ENCODE results near the gene NPS. TPM values are rescaled to one million over a fixed set of nuclear protein-coding genes. Genes with fewer than 3 reads are reported as not detected.

The NPS gene
- total RNA-seq, 1 donor from 2014 or later, result not detected

DNA sequence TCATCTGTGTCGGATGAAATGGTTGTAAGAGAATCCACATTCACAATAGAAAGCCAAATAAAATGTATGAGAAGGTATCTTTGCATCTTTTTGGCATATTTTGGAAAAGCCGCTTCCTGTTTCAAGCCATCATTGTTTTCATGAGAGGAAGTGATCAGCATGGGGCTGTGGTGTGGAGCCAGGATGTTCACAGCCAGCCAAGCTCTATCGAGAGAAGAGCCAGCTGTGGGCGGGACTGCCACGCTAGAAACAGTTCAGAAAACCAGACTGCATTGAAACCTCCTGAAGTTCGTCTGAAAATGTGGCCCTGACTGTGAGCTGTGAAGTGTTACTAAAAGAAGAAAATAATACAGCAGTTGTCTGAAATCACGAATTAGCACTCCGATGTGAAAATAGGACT, 21.2 kb upstream of the NPS start:
- Histone ChIP-seq H3K9ac (ENCODE audit: low read depth in 1 of 3, low read length in 3 of 3) (no peak overlapping the region), H3K36me3 (ENCODE audit: control insufficient read depth in 3 of 3, insufficient read depth in 3 of 3, low read length in 3 of 3) (no peaks in the 10 kb centered on the region), H3K4me1 (ENCODE audit: control insufficient read depth in 3 of 3, insufficient read depth in 3 of 3, low read length in 3 of 3) (peaks cover 0 to 4% (median 0%) of the 10 kb centered on the region in 3 donors), H3K27me3 (ENCODE audit: control insufficient read depth in 3 of 3, insufficient read depth in 3 of 3, low read length in 3 of 3) (peaks cover 0 to 3% (median 0%) of the 10 kb centered on the region in 3 donors), H3K27ac (ENCODE audit: low read depth, low read length) (no peak overlapping the region), H3K9me3 (ENCODE audit: control insufficient read depth in 3 of 3, low read length in 3 of 3) (no peaks in the 10 kb centered on the region), H3K4me3 (ENCODE audit: low read length in 3 of 3) (no peak overlapping the region)

DNA sequence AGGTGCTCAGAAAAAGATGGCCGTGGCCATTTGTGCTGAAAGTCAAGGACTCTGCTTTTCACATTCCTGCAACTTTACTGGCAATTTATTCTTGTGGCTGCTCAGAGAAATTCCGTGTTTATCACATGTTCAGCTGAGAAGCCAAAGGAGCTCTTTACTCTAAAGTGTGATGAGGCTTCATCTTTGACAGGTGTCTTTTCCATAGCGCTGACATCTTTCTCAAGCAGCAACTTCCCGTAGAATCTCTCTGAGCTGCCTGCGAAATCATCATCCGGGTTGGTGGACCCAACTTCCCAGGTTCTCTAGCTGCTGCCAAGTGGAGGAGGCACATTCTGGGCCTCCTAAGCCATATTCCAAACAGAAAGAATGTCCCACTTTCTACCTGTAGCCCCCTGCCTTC, 16.9 kb upstream of the NPS start:
- H3K4me3 ChIP-seq (ENCODE audit: low read length in 3 of 3), result no peak overlapping the region
- H3K27ac ChIP-seq (ENCODE audit: low read depth, low read length), result no peak overlapping the region
- H3K9ac ChIP-seq (ENCODE audit: low read depth in 1 of 3, low read length in 3 of 3), result no peak overlapping the region
- H3K27me3 ChIP-seq (ENCODE audit: control insufficient read depth in 3 of 3, insufficient read depth in 3 of 3, low read length in 3 of 3), result peaks cover 0 to 5% (median 3%) of the 10 kb centered on the region in 3 donors
- H3K4me1 ChIP-seq (ENCODE audit: control insufficient read depth in 3 of 3, insufficient read depth in 3 of 3, low read length in 3 of 3), result peaks cover 0 to 4% (median 0%) of the 10 kb centered on the region in 3 donors
- H3K9me3 ChIP-seq (ENCODE audit: control insufficient read depth in 3 of 3, low read length in 3 of 3), result peaks cover 0 to 2% (median 0%) of the 10 kb centered on the region in 3 donors
- H3K36me3 ChIP-seq (ENCODE audit: control insufficient read depth in 3 of 3, insufficient read depth in 3 of 3, low read length in 3 of 3), result no peaks in the 10 kb centered on the region

DNA sequence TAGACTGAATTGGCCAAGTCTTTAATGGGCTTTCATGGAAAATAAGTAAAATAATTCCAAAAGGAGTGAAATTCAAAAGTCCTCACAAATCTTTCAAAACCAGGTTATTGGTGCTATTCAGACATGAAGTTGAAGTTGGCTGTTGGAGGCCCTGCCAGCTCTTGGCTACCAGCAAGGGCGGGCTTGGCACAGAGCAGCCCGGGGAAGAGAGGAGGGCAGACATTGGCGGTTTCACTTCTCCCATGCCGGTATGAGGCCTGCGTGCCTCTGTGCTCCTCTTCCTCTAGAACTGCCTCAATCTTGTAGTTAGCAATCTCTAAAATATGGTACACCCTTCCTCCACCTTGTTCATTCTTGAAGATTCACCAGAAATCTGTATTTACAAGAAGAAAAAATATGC, 16.4 kb upstream of the NPS start:
- no peaks in the 10 kb centered on the region for H3K36me3 ChIP-seq (ENCODE audit: control insufficient read depth in 3 of 3, insufficient read depth in 3 of 3, low read length in 3 of 3)
- no peak overlapping the region for H3K27ac ChIP-seq (ENCODE audit: low read depth, low read length)
- H3K9me3 ChIP-seq (ENCODE audit: control insufficient read depth in 3 of 3, low read length in 3 of 3), result peaks cover 0 to 2% (median 0%) of the 10 kb centered on the region in 3 donors
- no peak overlapping the region for H3K9ac ChIP-seq (ENCODE audit: low read depth in 1 of 3, low read length in 3 of 3)
- peaks cover 0 to under 1% (median 0%) of the 10 kb centered on the region in 3 donors for H3K4me1 ChIP-seq (ENCODE audit: control insufficient read depth in 3 of 3, insufficient read depth in 3 of 3, low read length in 3 of 3)
- H3K27me3 ChIP-seq (ENCODE audit: control insufficient read depth in 3 of 3, insufficient read depth in 3 of 3, low read length in 3 of 3), result peaks cover 0 to 5% (median 5%) of the 10 kb centered on the region in 3 donors
- no peak overlapping the region for H3K4me3 ChIP-seq (ENCODE audit: low read length in 3 of 3)

DNA sequence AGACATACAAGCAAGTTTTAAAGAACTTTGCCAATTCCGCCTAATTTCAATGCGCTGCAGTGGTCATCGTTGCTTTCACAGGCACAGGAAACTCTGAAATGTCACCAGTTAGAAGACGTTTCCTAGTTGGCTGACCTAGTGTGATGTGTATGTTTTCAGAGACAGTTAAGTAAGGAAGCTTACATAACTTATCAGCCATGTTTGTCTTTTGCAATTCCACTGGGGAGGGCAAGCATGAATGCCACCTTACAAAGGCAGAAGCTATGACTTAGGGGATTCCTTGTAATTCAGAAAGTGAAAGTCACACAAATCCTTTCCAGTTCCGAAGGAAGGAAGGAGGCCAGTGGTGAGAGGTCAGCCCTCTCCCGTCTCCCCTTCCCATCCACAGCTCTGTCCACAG, 15.0 kb upstream of the NPS start:
- H3K27ac ChIP-seq (ENCODE audit: low read depth, low read length), result no peak overlapping the region
- H3K4me3 ChIP-seq (ENCODE audit: low read length in 3 of 3), result no peak overlapping the region

DNA sequence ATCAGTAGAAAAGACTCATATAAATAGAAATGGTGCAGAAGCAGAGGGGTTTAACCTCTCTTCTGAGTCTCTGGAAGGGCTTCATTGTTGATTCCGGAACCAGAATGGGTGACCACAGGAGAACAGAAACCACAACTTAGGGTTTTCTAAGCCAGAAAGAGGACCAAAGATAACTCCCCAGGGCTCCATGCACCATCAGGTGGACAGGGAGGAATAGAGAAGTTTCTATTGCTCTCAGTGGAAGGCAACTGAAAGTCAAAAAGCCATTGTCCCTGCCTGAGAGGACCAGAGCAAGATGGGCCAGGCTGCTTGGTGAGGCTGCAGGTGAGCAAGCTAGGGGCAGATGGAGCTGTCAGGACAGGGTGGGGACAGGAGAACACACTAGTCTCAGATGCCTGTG, 14.6 kb upstream of the NPS start:
- no peak overlapping the region for H3K4me3 ChIP-seq (ENCODE audit: low read length in 3 of 3)
- peaks cover 0 to 5% (median 4%) of the 10 kb centered on the region in 3 donors for H3K27me3 ChIP-seq (ENCODE audit: control insufficient read depth in 3 of 3, insufficient read depth in 3 of 3, low read length in 3 of 3)
- H3K36me3 ChIP-seq (ENCODE audit: control insufficient read depth in 3 of 3, insufficient read depth in 3 of 3, low read length in 3 of 3), result no peaks in the 10 kb centered on the region
- no peak overlapping the region for H3K27ac ChIP-seq (ENCODE audit: low read depth, low read length)
- H3K4me1 ChIP-seq (ENCODE audit: control insufficient read depth in 3 of 3, insufficient read depth in 3 of 3, low read length in 3 of 3), result no peaks in the 10 kb centered on the region
- no peak overlapping the region for H3K9ac ChIP-seq (ENCODE audit: low read depth in 1 of 3, low read length in 3 of 3)
- peaks cover 0 to 2% (median 0%) of the 10 kb centered on the region in 3 donors for H3K9me3 ChIP-seq (ENCODE audit: control insufficient read depth in 3 of 3, low read length in 3 of 3)

More for the DNA sequence above, 15.0 kb upstream of the NPS start:
- Histone ChIP-seq H3K9me3 (ENCODE audit: control insufficient read depth in 3 of 3, low read length in 3 of 3) (peaks cover 0 to 2% (median 0%) of the 10 kb centered on the region in 3 donors), H3K4me1 (ENCODE audit: control insufficient read depth in 3 of 3, insufficient read depth in 3 of 3, low read length in 3 of 3) (no peaks in the 10 kb centered on the region), H3K9ac (ENCODE audit: low read depth in 1 of 3, low read length in 3 of 3) (no peak overlapping the region), H3K36me3 (ENCODE audit: control insufficient read depth in 3 of 3, insufficient read depth in 3 of 3, low read length in 3 of 3) (no peaks in the 10 kb centered on the region), H3K27me3 (ENCODE audit: control insufficient read depth in 3 of 3, insufficient read depth in 3 of 3, low read length in 3 of 3) (peaks cover 0 to 5% (median 5%) of the 10 kb centered on the region in 3 donors)

- H3K27ac ChIP-seq (ENCODE audit: low read depth, low read length), result no peak overlapping the region
Observed at GRCh38 chr10:127535802-127536515, 13.2 kb upstream of the NPS start.

GRCh38 chr10:127536972-127537760, 11.9 kb upstream of the NPS start:
- no peak overlapping the region for H3K9ac ChIP-seq (ENCODE audit: low read depth in 1 of 3, low read length in 3 of 3)

More at GRCh38 chr10:127535802-127536515, 13.2 kb upstream of the NPS start:
- H3K36me3 ChIP-seq (ENCODE audit: control insufficient read depth in 3 of 3, insufficient read depth in 3 of 3, low read length in 3 of 3), result no peaks in the 10 kb centered on the region
- no peaks in the 10 kb centered on the region for H3K4me1 ChIP-seq (ENCODE audit: control insufficient read depth in 3 of 3, insufficient read depth in 3 of 3, low read length in 3 of 3)
- H3K27me3 ChIP-seq (ENCODE audit: control insufficient read depth in 3 of 3, insufficient read depth in 3 of 3, low read length in 3 of 3), result peaks cover 0 to 5% (median 2%) of the 10 kb centered on the region in 3 donors
- no peak overlapping the region for H3K9ac ChIP-seq (ENCODE audit: low read depth in 1 of 3, low read length in 3 of 3)
- H3K9me3 ChIP-seq (ENCODE audit: control insufficient read depth in 3 of 3, low read length in 3 of 3), result peaks cover 0 to 2% (median 0%) of the 10 kb centered on the region in 3 donors
- H3K4me3 ChIP-seq (ENCODE audit: low read length in 3 of 3), result no peak overlapping the region

GRCh38 chr10:127537924-127538323, 11.2 kb upstream of the NPS start:
- Histone ChIP-seq H3K27ac (ENCODE audit: low read depth, low read length) (no peak overlapping the region), H3K9me3 (ENCODE audit: control insufficient read depth in 3 of 3, low read length in 3 of 3) (peaks cover 0 to 2% (median 0%) of the 10 kb centered on the region in 3 donors), H3K4me3 (ENCODE audit: low read length in 3 of 3) (no peak overlapping the region), H3K9ac (ENCODE audit: low read depth in 1 of 3, low read length in 3 of 3) (no peak overlapping the region), H3K27me3 (ENCODE audit: control insufficient read depth in 3 of 3, insufficient read depth in 3 of 3, low read length in 3 of 3) (peaks cover 0 to 5% (median 2%) of the 10 kb centered on the region in 3 donors), H3K4me1 (ENCODE audit: control insufficient read depth in 3 of 3, insufficient read depth in 3 of 3, low read length in 3 of 3) (no peaks in the 10 kb centered on the region), H3K36me3 (ENCODE audit: control insufficient read depth in 3 of 3, insufficient read depth in 3 of 3, low read length in 3 of 3) (no peaks in the 10 kb centered on the region)

More at GRCh38 chr10:127536972-127537760, 11.9 kb upstream of the NPS start:
- peaks cover 0 to 2% (median 0%) of the 10 kb centered on the region in 3 donors for H3K9me3 ChIP-seq (ENCODE audit: control insufficient read depth in 3 of 3, low read length in 3 of 3)
- no peaks in the 10 kb centered on the region for H3K36me3 ChIP-seq (ENCODE audit: control insufficient read depth in 3 of 3, insufficient read depth in 3 of 3, low read length in 3 of 3)
- H3K4me3 ChIP-seq (ENCODE audit: low read length in 3 of 3), result no peak overlapping the region
- peaks cover 0 to 5% (median 2%) of the 10 kb centered on the region in 3 donors for H3K27me3 ChIP-seq (ENCODE audit: control insufficient read depth in 3 of 3, insufficient read depth in 3 of 3, low read length in 3 of 3)
- no peak overlapping the region for H3K27ac ChIP-seq (ENCODE audit: low read depth, low read length)
- H3K4me1 ChIP-seq (ENCODE audit: control insufficient read depth in 3 of 3, insufficient read depth in 3 of 3, low read length in 3 of 3), result no peaks in the 10 kb centered on the region

- no peak overlapping the region for H3K9ac ChIP-seq (ENCODE audit: low read depth in 1 of 3, low read length in 3 of 3)
- H3K27ac ChIP-seq (ENCODE audit: low read depth, low read length), result no peak overlapping the region
- H3K9me3 ChIP-seq (ENCODE audit: control insufficient read depth in 3 of 3, low read length in 3 of 3), result peaks cover 0 to 5% (median 3%) of the 10 kb centered on the region in 3 donors
- H3K4me3 ChIP-seq (ENCODE audit: low read length in 3 of 3), result no peak overlapping the region
- H3K4me1 ChIP-seq (ENCODE audit: control insufficient read depth in 3 of 3, insufficient read depth in 3 of 3, low read length in 3 of 3), result no peaks in the 10 kb centered on the region
- H3K36me3 ChIP-seq (ENCODE audit: control insufficient read depth in 3 of 3, insufficient read depth in 3 of 3, low read length in 3 of 3), result no peaks in the 10 kb centered on the region
- no peaks in the 10 kb centered on the region for H3K27me3 ChIP-seq (ENCODE audit: control insufficient read depth in 3 of 3, insufficient read depth in 3 of 3, low read length in 3 of 3)
Observed at GRCh38 chr10:127548022-127548421, 1.1 kb upstream of the NPS start.

DNA sequence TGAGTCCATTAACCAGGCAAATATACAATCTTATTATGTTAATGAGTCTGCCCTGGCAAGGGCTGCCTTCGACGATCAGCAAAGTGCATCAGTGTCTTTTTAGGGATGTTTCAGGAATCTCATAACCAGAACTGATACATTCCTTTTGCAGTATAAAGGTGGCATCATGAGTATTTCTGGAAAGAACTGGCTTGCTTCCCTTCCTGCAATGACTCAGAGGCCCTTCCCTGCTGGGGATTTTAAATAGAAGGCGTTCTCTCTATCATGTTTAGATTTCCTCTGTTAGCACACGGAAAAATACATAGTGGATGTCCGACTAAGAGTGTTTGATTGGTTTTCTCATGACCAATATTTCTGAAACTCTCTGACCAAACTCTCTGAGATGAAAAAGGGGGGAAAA, 1.8 kb downstream of the NPS start:
- no peak overlapping the region for H3K27ac ChIP-seq (ENCODE audit: low read depth, low read length)
- H3K36me3 ChIP-seq (ENCODE audit: control insufficient read depth in 3 of 3, insufficient read depth in 3 of 3, low read length in 3 of 3), result no peaks in the 10 kb centered on the region
- H3K9me3 ChIP-seq (ENCODE audit: control insufficient read depth in 3 of 3, low read length in 3 of 3), result no peaks in the 10 kb centered on the region
- H3K4me3 ChIP-seq (ENCODE audit: low read length in 3 of 3), result no peak overlapping the region
- no peaks in the 10 kb centered on the region for H3K4me1 ChIP-seq (ENCODE audit: control insufficient read depth in 3 of 3, insufficient read depth in 3 of 3, low read length in 3 of 3)
- peaks cover 0 to 8% (median 2%) of the 10 kb centered on the region in 3 donors for H3K27me3 ChIP-seq (ENCODE audit: control insufficient read depth in 3 of 3, insufficient read depth in 3 of 3, low read length in 3 of 3)
- no peak overlapping the region for H3K9ac ChIP-seq (ENCODE audit: low read depth in 1 of 3, low read length in 3 of 3)

Measured in skeletal muscle tissue (tissue), 4 donors.